Subcutaneous adipose tissue (tissue), 4 donors: ENCODE measurements around the gene PPP4R4. TPM values are rescaled to one million over a fixed set of nuclear protein-coding genes. Genes with fewer than 3 reads are reported as not detected.

ENCODE experiments used
- total RNA-seq, 4 donors: library from RNA; depleted of rRNA; stranded (reverse); fragments of >200 nt; gene quantifications; one replicate each; pipeline ENCODE4 v1.1.0, GENCODE V29; 2016
- TF ChIP-seq, protein P1 (sequence below): fragments of 450-650 bp; IDR thresholded peaks from one replicate; pipeline ENCODE4 v1.5.1; 2016; ENCODE audit warnings: low read depth, mild to moderate bottlenecking, control low read depth, antibody characterized with exemption, moderate library complexity

PPP4R4 gene
- total RNA-seq, 4 donors from 2014 or later: 0.33 to 3.4 (median 0.85) TPM

GRCh38 chr14:94309721-94310120 is 135.6 kb downstream of the PPP4R4 start:
- TF ChIP-seq, protein P1, sequence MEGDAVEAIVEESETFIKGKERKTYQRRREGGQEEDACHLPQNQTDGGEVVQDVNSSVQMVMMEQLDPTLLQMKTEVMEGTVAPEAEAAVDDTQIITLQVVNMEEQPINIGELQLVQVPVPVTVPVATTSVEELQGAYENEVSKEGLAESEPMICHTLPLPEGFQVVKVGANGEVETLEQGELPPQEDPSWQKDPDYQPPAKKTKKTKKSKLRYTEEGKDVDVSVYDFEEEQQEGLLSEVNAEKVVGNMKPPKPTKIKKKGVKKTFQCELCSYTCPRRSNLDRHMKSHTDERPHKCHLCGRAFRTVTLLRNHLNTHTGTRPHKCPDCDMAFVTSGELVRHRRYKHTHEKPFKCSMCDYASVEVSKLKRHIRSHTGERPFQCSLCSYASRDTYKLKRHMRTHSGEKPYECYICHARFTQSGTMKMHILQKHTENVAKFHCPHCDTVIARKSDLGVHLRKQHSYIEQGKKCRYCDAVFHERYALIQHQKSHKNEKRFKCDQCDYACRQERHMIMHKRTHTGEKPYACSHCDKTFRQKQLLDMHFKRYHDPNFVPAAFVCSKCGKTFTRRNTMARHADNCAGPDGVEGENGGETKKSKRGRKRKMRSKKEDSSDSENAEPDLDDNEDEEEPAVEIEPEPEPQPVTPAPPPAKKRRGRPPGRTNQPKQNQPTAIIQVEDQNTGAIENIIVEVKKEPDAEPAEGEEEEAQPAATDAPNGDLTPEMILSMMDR: no peak

GRCh38 chr14:94310248-94310647 is 136.1 kb downstream of the PPP4R4 start:
- TF ChIP-seq, protein P1: no peak

DNA sequence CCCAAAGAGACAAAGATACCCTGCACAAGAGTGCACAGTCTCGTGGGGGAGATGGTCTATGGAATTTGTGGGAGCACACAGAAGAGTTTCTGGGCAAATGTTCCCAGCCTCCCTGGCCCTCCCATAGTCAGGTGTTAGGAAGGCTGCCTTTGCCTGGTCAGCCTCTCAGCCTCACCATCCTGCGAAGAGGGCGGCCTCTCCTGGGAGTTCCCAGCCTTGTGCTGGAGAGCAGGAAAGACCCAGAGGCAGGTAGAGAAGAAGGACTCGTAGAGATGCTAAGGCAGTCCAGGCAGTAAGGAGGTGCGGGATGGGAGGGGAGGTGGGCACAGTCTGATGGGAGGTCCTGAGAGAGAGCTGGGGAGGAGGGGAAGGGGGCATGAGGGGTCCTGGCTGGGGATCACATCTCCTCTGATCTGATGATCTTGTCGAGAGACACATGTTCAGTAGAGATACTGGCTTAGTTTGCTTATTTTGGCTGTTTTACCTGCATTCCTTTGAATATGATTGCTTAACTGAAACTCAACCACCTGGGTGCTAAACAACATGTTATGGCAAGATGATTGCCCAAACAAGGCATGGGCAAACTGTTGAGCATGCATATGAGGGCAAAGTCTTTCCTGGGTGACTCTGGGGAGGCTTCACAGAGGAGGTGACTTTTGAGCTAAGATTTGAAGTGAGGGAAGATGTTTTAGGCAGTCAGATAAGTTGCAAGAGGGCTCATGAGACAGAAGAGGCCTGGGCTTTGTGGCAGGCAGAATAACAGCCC is 138.5 kb downstream of the PPP4R4 start:
- TF ChIP-seq, protein P1: no peak

DNA sequence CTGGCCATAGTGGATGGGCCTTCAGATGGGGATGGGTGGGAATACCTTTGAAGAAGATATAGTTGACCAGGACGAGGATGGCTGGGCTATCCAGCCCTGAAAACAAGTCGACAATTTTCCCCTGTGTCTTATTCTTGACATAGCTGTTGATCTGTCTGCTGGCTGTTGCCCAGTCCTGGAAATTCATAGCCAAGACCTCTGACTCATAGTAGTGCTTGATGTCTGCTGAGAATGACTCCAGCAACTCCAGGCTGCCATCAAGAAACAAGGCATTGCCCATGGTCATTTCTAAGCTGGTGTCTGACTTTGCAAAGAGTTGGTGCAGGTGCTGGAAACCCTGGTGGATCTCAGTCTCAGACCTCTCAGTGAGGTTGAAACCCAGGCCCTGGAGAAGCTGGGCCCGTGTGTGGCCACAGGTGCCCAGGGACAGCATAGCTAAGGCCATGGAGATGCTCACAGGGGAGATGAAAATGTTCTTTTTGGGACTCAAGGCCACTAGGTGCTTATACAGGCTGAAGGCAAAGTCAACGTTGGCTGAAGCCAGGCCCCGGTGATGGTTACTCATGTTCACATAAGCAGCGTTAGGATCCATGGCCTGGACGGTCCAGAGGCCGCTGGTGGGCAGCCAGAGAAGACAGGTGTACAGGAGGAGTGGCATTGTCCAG is 140.0 kb downstream of the PPP4R4 start:
- TF ChIP-seq, protein P1: no peak

DNA sequence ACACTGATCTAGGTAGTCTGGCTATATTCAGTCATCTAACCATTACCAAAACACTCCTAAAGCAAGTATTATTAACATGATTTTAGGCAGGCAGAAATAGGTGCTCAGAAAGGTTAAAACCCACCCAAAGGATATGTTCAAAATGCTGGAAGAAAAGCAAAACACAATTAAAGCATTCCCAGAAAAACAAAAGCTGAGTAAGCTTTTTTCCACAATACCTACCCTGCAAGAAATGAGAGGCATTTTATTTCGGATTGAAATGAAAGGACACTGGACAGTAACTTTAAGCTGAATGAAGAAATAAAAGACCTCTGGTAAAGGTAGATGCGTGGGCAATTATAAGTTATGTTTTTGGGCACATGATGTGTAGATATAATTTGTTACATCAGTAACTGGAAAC is 140.8 kb downstream of the PPP4R4 start:
- TF ChIP-seq, protein P1: no peak

DNA sequence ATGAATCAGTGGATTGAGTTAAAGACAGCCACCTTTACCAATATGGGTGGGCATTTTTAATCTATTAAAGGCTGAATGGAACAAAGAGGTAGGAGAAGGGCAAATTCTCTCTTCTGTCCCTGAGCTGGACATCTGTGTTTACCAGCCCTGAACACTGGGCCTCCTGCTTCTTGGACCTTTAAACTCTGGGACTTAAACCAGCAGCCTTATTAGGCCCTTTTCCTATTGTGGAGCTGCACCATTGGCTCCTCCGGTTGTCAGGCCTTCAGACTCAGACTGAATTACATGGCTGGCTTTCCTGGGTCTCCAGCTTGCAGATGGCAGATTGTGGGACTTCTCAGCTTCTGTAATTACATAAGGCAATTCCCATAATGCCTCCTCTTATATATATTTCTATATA is 142.6 kb downstream of the PPP4R4 start:
- TF ChIP-seq, protein P1: no peak

- TF ChIP-seq, protein P1: no peak
These were observed 143.1 kb downstream of the PPP4R4 start for GRCh38 chr14:94317259-94317658.
